Left ventricle myocardium inferior (tissue), 1 donor: ENCODE results near the gene BATF3. TPM values are rescaled to one million over a fixed set of nuclear protein-coding genes. Genes with fewer than 3 reads are reported as not detected.

Experiments used
- DNase-seq: peaks from one replicate; pipeline ENCODE4 v3.0.0-alpha.2; 2020
- H3K27ac ChIP-seq: fragments of 200-600 bp; replicated peaks from 2 replicates; pipeline ENCODE4 v1.8.0; 2021
- H3K27me3 ChIP-seq: fragments of 200-600 bp; 2 replicates; pipeline ENCODE4 v1.8.0; 2021; ENCODE audit warnings: low read depth
- H3K36me3 ChIP-seq: fragments of 200-600 bp; 2 replicates; pipeline ENCODE4 v1.8.0; 2021
- H3K4me1 ChIP-seq: fragments of 200-600 bp; 2 replicates; pipeline ENCODE4 v1.8.0; 2021
- H3K4me3 ChIP-seq: fragments of 200-600 bp; 2 replicates; pipeline ENCODE4 v1.8.0; 2021; ENCODE audit warnings: mild to moderate bottlenecking, moderate library complexity
- H3K9me3 ChIP-seq: fragments of 200-600 bp; replicated peaks from 2 replicates; pipeline ENCODE4 v1.8.0; 2021
- CTCF ChIP-seq: fragments of 200-600 bp; IDR thresholded peaks from 2 replicates; pipeline ENCODE4 v1.8.0; 2021; ENCODE audit warnings: antibody characterized with exemption, mild to moderate bottlenecking, borderline replicate concordance
- intact Hi-C: fragments of 100-400 bp; cut with micrococcal nuclease; formaldehyde crosslinking; loops from one replicate; pipeline ENCODE4 v1.11.0; 2022
- total RNA-seq: library from RNA; stranded (reverse); fragmentation: NEBNext Ultra II Directional; extraction: Animal tissue kit (Norgen Biotek cat#: 25700); gene quantifications from one replicate; pipeline ENCODE4 v1.2.1, GENCODE V29; 2021
- donor health status: DM: no; HTN: yes; CAD: no; lungs with severe emphysema.

BATF3 gene
- total RNA-seq, 1 donor from 2014 or later: 1.8 TPM

- H3K4me1 ChIP-seq: no peaks in the 10 kb centered on the region
- intact Hi-C loops: no loop called here
- H3K4me3 ChIP-seq: no peak overlapping the region
- no peak overlapping the region for H3K27ac ChIP-seq
- H3K9me3 ChIP-seq: no peaks in the 10 kb centered on the region
- no peaks in the 10 kb centered on the region for H3K36me3 ChIP-seq
- TF ChIP-seq CTCF: no peak
- H3K27me3 ChIP-seq: peaks cover 11% of the 10 kb centered on the region
- no peak for DNase-seq
These were observed 18.8 kb downstream of the BATF3 start for GRCh38 chr1:212680680-212681389.

DNA sequence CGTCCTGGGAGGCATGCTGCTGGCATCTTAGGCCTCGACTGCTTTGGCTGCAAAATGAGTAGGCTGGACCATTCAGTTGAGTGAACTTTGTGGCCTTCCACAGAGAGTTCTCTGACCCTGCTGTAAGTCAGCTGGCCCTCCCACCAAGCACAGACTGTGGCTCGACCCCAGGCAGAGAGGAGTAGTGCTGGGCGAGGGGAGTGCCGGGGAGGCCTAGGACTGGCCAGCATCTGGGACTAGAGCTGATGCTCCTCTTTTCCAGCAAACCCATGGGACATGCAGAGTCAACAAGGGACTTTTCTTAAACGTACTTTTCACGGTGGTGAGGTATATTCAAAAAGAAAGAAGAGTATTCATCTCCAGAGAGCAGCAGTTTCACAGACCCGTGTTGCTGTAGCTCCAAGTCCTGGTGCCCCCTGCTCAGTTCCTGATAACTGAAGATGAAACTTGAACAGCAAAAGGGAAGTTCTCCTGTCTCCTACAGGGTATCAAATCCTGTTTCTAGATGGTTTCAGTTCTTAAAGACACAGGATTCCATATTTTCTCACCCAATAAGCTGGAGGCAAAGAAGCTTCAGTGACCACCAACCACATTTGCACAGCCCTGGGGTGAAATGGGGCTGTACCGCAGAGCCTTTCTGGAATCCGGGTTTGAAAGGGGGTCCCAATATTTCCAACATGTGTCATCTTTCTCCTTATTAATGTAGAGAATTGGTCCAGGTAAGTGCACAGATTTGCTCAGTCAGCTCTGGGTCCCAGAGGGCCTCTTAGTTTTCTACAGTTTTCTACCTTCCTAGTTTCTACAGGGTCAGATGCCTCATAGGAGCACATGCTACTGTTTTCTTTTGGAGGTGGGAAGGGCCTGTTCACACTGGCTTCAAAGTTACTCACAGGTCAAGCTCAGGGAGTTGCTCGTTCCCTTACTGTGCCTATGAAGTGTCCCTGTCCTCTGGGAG is 20.9 kb downstream of the BATF3 start:
- Histone ChIP-seq H3K4me3 (no peak overlapping the region), H3K36me3 (no peaks in the 10 kb centered on the region), H3K27ac (no peak overlapping the region), H3K9me3 (no peaks in the 10 kb centered on the region), H3K27me3 (peaks cover 3% of the 10 kb centered on the region), H3K4me1 (no peaks in the 10 kb centered on the region)
- no peak for DNase-seq
- no peak for TF ChIP-seq CTCF
- intact Hi-C loops: no loop called here

- DNase-seq: no peak
- intact Hi-C loops: no loop called here
- Histone ChIP-seq H3K36me3 (no peaks in the 10 kb centered on the region), H3K27ac (no peak overlapping the region), H3K4me1 (no peaks in the 10 kb centered on the region), H3K4me3 (no peak overlapping the region), H3K27me3 (peaks cover 3% of the 10 kb centered on the region), H3K9me3 (no peaks in the 10 kb centered on the region)
- TF ChIP-seq CTCF: no peak
These were observed 22.1 kb downstream of the BATF3 start for GRCh38 chr1:212677573-212677972.

GRCh38 chr1:212677136-212677535 is 22.5 kb downstream of the BATF3 start:
- TF ChIP-seq CTCF: no peak
- H3K27ac ChIP-seq: no peak overlapping the region
- no peaks in the 10 kb centered on the region for H3K36me3 ChIP-seq
- H3K9me3 ChIP-seq: no peaks in the 10 kb centered on the region
- DNase-seq: no peak
- H3K27me3 ChIP-seq: peaks cover 4% of the 10 kb centered on the region
- intact Hi-C loops: no loop called here
- H3K4me1 ChIP-seq: no peaks in the 10 kb centered on the region
- no peak overlapping the region for H3K4me3 ChIP-seq

DNA sequence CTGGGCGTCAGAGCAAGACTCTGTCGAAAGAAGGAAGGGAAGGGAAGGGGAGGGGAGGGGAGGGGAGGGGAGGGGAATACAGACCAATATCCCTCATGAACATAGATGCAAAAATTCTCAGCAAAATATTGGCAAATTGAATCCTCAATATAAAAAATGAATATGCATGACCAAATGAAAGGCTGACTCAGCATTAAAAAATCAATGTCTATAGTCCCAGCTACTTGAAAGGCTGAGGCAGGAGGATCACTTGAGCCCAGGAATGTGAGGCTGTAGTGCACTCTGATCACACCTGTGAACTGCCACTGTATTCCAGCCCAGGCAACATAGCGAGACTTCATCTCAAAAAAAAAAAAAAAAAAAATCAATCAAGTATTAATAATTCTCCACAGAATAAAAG is 24.0 kb downstream of the BATF3 start:
- no peaks in the 10 kb centered on the region for H3K9me3 ChIP-seq
- no peak overlapping the region for H3K4me3 ChIP-seq
- intact Hi-C loops: no loop called here
- no peak for DNase-seq
- H3K36me3 ChIP-seq: no peaks in the 10 kb centered on the region
- H3K4me1 ChIP-seq: no peaks in the 10 kb centered on the region
- no peak overlapping the region for H3K27ac ChIP-seq
- peaks cover 4% of the 10 kb centered on the region for H3K27me3 ChIP-seq
- TF ChIP-seq CTCF: no peak
